DMS 273 treated with DMSO at 0.1 percent for 48 hours (cell line): ENCODE data around the gene AGER.
"Not testable (repeated sequence)": the region's sequence is repeated elsewhere in the genome, so short reads cannot be mapped to it uniquely, and the experiment has no call there.

ENCODE experiments used
- DNase-seq: peaks from one replicate; lab custom pipeline; 2025; lab: John Stamatoyannopoulos, UW

AGER gene

GRCh38 chr6:32184084-32184640 is at the start of gene AGER:
Gene AGER (minus strand): TSS chr6:32184253. CDS start chr6:32184222, 31 bp downstream.
- no peak for DNase-seq

DNA sequence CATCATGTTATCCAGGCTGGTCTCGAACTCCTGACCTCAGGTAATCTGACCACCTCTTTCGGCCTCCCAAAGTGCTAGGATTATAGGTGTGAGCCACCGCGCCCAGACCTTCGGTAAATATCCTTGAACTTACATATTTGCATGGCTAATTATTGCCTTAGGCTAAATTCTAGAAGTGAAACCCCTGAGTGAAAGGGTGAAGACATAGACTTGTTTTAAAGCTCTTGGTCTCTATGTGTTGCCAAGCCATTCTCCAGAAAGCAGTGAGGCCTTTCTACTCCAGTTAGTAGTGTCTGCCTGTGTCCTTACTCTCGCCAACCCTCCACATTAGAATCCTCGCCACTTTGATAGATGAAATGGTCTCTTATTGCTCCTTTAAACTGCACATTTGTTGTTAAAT is 42.4 kb upstream of the AGER start:
- DNase-seq: no peak

- no peak for DNase-seq
Observed at GRCh38 chr6:32224696-32225095, 40.6 kb upstream of the AGER start.

DNA sequence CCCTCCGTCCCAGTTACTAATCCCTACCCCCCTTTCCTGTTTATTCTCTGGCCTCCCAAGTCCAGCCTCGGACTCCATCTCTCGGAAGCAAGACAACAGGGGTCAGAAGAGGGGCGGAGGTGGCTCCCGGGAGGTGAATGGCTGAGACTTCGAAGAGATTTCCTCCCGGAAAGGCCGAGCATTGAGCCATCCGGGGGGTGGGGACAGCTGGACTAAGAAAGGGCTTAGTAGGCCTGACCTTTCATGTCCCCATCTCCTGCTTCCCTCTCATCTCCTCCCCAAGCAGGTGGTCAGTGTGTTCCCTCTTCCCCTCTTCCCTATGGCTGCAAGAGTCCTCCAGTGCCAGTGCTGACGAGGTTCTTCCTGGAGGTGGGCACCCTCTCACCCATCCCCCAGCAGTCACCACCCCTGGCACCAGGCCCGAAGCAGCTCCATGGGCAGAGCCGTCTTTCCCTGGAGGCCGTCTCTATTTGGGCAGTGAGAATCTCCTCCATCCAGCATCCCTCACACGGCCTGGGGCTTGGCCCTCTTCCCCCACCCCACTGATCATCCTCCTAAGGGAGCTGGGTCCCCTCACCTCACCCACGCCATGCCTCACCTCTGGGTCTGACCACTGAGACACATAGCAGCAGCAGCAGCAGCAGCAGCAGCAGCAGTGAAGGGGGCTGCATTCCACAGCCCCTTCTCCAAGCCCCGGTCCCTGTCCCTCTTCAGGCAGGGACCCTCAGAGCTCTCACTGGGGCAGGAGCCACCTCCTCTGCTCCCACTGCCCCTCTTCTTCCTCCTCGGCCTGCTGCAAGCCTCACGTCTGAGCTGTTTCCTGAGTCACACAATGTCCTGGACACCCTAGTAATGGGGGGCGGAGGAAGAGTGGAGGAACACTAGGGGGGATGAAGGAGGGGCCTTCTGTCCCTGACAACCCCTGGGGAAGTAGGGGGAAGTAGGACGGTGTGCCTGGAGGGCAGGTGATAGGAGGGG is 39.5 kb upstream of the AGER start, which contains the start of gene NOTCH4:
Gene NOTCH4, minus strand, starts transcription at position 810 of the 978 bp plus-strand sequence. Its CDS starts 139 bp downstream, at position 671.
- DNase-seq: no peak

- DNase-seq: no peak
Observed at GRCh38 chr6:32222333-32223230, 38.5 kb upstream of the AGER start.

DNA sequence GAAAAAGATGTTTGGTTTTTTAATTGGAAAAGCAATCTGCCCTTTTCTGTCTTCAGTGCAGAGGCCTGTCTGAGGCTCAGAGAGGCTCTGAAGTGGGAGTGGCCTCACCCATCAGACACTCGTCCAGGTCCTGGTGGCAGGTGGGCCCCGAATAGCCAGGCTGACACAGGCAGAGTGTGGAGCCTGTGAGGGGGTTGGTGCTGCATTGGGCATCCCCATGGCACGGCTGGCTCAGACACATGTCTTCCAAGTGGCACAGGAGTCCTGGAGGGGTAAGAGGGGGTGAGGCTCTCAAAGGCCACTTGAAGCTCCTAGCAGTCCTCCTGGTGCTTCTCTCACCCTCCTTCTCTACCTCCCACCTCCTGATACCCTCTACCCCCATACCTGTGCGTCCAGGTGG is 36.0 kb upstream of the AGER start:
- no peak for DNase-seq

DNA sequence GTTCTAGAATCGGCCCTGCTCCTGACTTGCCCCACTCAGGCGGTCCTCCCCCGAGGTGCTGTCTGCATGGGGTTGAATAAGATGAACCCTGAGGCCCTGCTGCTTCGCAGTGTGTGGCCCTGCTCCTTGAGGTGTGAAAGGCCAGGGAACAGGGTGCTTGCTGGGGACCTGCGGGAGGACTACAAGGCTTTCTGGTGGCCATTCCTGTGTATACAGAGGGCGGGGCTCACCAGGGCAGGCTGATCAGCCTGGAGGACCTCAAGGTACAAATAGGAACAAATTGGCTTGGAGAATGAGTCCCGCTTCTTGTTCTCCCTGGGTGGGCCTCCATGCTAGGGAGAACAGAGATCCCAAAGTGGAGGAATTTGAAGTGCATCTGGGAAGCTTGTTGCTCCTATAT is 34.1 kb upstream of the AGER start:
- DNase-seq: no peak

DNA sequence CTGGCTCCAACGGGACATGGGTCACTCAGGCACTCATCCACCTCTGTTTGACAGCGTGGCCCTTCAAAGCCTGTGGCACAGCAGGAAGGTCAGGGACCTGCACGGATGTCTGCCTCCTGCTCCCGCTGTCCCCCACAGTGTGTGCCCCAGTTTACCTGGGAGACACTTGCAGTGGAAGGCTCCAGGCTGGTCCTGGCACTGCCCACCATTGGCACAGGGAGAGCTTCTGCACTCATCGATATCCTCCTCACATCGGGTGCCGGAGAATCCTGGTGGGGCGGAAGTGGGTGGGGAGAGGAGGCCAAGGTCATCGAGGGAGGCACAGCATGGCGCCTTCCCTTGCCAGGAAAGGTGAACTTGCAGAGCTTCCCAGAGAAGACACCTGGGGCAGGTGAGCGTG is 32.9 kb upstream of the AGER start:
- no peak for DNase-seq

DNA sequence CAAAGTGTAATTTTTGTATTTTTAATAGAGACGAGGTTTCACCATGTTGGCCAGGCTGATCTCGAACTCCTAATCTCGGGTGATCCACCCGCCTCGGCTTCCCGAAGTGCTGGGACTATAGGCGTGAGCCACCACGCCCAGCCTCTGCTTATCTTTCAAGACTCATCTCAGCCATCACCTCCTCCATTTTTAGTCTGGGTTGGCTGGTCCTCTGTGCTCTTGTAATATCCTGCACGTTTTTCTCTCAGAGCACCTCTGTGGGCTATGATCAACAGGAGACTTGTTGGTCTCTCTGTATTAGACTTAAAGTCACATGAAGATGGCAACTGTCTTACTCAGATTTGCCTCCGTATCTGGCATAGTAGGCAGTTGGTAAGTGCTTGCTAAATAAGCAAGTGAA is 32.2 kb upstream of the AGER start:
- DNase-seq: no peak

DNA sequence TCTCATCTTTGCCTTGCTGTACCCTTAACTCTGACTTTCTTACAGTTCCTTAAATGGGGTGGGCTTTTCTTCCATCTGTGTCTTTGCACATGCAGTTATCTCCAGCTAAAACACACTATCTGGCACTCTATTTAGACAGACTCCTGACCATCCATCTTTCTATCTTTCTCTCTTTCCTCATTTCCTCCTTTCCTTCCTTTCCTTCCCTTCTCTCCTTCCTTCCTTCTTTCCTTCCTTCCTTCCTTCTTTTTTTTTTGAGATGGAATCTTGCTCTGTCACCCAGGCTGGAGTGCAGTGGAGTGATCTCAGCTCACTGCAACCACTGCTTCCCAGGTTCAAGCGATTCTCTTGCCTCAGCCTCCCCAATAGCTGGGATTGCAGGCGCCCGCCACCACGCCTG is 31.6 kb upstream of the AGER start:
- no peak for DNase-seq

DNA sequence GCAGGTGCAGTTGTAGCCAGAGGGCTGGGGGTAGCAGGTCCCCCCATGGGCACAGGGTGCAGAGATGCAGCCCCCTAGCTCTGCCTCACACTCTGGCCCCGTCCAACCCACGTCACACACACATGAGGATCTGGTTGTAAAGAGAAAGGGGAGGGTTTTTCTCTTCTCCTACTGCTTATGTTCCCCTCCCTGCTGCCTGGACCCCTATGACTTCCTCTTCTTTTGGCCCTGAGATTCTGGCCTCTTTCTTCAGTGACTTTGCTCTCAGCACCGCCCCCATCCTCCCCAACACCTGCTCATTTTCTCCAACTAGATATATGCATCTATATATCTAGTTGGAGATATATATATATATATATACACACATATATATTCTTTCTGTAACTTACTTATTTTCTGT is 30.1 kb upstream of the AGER start:
- DNase-seq: no peak

DNA sequence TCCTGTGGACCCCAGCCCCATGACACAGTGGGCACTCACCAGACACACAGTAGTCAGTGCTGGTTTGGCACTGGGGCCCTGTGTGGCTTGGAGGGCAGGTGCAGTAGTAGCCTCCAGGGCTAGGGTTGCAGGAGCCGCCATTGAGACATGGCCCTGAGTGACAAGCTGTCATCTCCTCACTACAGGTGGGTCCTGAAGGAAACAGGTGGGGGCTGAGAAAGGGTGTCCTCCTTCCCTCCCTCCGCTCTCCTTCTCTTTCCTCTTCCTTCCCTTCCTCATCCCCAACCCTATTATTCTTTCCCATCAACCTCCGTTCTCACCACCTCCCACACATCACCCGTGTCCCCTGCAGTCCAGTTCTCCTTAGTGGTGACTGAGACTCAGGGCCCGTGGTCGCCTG is 29.6 kb upstream of the AGER start:
- no peak for DNase-seq

DNA sequence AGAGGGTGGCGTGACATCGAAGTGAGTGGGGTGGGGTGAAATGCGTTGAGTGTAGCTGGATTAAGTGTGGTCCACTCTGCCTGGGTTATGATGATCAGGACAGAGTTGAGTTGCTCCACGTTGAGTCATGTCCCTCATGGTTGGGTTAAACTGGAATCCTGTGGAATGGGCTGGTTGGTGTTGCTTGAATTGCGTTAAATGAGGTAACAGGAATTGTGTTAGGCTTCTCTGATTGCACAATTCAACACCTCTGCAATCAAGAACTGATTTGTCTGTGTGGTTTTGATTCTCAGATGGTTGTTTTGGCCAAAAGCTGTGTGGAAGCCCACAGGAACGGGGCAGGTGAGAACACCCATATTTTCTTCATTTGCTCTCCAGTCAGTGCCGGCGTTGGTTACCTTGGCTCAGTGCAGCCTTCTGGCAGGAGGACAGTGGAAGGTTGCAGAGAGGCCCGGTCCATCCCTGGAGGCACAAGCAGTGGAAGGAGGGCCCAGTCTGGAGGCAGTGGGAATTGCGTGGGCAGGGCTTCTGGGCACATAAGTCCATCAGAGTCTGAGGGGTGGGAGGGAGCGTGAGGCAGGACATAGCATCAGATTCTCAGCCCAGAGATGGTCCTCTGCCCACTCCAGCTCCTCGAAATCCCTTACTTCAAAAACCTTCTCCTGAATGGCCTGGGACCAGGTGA is 28.2 kb upstream of the AGER start:
- no peak for DNase-seq

- DNase-seq: not testable (repeated sequence)
Observed at GRCh38 chr6:32211432-32211831, 27.4 kb upstream of the AGER start.

GRCh38 chr6:32210191-32210601 is 26.1 kb upstream of the AGER start:
- DNase-seq: no peak

- DNase-seq: no peak
Observed at GRCh38 chr6:32208996-32209395, 24.9 kb upstream of the AGER start.

DNA sequence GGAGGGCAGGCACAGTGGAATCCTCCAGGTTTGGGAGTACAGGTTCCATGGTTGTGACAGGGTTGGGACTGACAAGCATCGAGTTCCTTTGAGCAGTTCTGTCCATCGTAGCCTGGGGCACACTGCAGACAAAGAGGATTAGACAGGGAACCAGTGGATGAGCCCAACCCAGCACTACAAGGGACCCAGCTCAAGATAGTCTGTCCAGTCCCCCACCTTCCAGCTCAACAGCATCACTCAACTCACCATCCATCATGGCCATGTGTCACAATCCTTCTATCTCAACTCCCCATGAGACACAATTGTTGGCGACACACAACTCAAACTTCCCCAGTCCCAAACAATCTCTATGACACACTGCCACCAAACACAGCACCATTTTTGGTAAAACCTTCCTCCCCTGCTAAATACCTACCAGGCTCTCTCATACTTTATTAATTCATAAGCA is 20.2 kb upstream of the AGER start:
- DNase-seq: no peak

- no peak for DNase-seq
Observed at GRCh38 chr6:32203426-32204267, 19.6 kb upstream of the AGER start.

DNA sequence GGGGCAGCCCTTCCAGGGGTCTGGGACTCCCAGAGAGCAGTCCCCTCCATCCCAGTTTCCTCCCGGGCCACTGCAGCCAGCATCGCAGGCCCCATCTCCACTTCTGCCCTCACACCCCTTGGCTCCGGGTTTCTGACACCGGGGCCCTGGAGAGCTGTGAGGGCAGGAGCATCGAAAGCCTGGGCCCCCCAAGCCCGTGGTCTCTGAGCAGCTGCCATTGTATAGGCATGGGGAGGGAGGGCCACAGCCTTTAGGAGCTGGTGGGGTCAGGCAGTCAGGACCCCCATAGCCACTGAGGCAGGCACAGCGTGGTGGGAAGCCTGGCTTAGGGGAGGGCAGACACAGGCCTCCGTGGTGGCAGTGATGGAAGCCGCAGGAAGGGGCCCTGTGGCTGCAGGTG is 18.1 kb upstream of the AGER start:
- DNase-seq: no peak

- no peak for DNase-seq
Observed at GRCh38 chr6:32200711-32201475, 16.8 kb upstream of the AGER start.
